Brain microvascular endothelial cell (primary cell): ENCODE measurements around the gene ENOX1.

Source experiments
- DNase-seq: peaks from one replicate; pipeline ENCODE4 v3.0.0-alpha.2; 2020
- H3K27ac ChIP-seq: fragments of 250-450 bp; sonication (Bioruptor Pico); 2 replicates; pipeline ENCODE4 v1.5.1; 2020; ENCODE audit warnings: mild to moderate bottlenecking, moderate library complexity
- H3K27me3 ChIP-seq: fragments of 250-450 bp; sonication (Bioruptor Pico); replicated peaks from 2 replicates; pipeline ENCODE4 v1.5.1; 2020; ENCODE audit warnings: mild to moderate bottlenecking
- H3K36me3 ChIP-seq: fragments of 250-450 bp; sonication (Bioruptor Pico); replicated peaks from 2 replicates; pipeline ENCODE4 v1.5.1; 2020; ENCODE audit warnings: mild to moderate bottlenecking
- H3K4me3 ChIP-seq: 2 replicates; pipeline ENCODE4 v1.5.1; 2011; ENCODE audit warnings: low read depth, mild to moderate bottlenecking, control low read depth, low read length, moderate library complexity
- in situ Hi-C: cut with HindIII; loops from 2 replicates; pipeline ENCODE4 v1.10.0; 2017; ENCODE audit warnings: low sequenced_read_pairs, low pct_ligation_motif_present
- TF ChIP-seq, protein P1 (sequence below): IDR thresholded peaks from 2 replicates; pipeline ENCODE4 v1.5.1; 2011; ENCODE audit warnings: low read depth, mild to moderate bottlenecking, moderate library complexity, low read length, control low read depth, inconsistent platforms; ENCODE audit errors: missing control alignments

The ENOX1 gene

GRCh38 chr13:43475140-43475539 is 311.6 kb downstream of the ENOX1 start:
- no peaks in the 10 kb centered on the region for H3K36me3 ChIP-seq
- in situ Hi-C loops: no loop called here
- H3K27me3 ChIP-seq: no peaks in the 10 kb centered on the region
- H3K27ac ChIP-seq: no peak overlapping the region
- no peak for DNase-seq
- H3K4me3 ChIP-seq: no peak overlapping the region
- TF ChIP-seq, protein P1, sequence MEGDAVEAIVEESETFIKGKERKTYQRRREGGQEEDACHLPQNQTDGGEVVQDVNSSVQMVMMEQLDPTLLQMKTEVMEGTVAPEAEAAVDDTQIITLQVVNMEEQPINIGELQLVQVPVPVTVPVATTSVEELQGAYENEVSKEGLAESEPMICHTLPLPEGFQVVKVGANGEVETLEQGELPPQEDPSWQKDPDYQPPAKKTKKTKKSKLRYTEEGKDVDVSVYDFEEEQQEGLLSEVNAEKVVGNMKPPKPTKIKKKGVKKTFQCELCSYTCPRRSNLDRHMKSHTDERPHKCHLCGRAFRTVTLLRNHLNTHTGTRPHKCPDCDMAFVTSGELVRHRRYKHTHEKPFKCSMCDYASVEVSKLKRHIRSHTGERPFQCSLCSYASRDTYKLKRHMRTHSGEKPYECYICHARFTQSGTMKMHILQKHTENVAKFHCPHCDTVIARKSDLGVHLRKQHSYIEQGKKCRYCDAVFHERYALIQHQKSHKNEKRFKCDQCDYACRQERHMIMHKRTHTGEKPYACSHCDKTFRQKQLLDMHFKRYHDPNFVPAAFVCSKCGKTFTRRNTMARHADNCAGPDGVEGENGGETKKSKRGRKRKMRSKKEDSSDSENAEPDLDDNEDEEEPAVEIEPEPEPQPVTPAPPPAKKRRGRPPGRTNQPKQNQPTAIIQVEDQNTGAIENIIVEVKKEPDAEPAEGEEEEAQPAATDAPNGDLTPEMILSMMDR: no peak

DNA sequence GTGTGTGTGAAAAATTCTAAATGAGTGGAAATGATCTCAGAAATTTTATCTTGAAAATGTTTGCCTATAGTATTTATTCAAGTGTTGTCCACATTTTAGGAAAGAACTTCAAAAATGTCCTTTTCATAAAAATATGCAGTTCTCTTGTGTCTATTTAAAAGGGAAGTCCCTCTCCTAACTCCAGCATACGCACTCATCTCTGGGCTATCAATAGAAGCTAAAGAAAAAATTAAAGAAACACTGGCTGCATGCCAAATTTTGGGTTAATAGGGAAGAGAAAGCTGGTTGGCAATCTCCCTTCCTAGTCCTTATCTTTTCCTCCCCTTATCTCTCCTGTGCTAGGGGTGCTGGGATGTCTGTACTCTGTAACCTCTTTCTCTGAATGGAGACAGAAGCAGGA is 313.3 kb downstream of the ENOX1 start:
- in situ Hi-C loops: no loop called here
- Histone ChIP-seq H3K27ac (no peak overlapping the region), H3K4me3 (no peak overlapping the region), H3K27me3 (no peaks in the 10 kb centered on the region), H3K36me3 (no peaks in the 10 kb centered on the region)
- TF ChIP-seq, protein P1: no peak
- DNase-seq: no peak

DNA sequence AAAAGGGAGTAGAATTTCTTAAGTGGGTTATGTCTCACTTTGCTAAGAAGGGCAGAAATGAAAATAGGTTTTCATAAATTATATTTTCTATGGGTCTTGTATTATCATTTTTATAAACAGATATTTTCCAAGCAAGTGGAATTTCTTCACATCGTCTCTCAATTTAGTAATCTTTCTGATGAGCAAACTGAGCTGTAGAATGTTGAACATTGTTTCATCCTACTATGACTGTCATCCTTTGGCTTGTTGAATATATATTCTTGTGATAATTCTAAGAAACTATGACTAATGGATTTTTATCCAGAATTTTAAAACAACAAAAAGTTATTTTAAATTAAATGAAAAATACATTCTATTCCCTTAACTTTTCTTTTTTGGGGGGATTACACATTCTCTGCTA is 313.8 kb downstream of the ENOX1 start:
- no peaks in the 10 kb centered on the region for H3K27me3 ChIP-seq
- H3K27ac ChIP-seq: no peak overlapping the region
- TF ChIP-seq, protein P1: no peak
- no peak for DNase-seq
- no peaks in the 10 kb centered on the region for H3K36me3 ChIP-seq
- H3K4me3 ChIP-seq: no peak overlapping the region
- in situ Hi-C loops: no loop called here

DNA sequence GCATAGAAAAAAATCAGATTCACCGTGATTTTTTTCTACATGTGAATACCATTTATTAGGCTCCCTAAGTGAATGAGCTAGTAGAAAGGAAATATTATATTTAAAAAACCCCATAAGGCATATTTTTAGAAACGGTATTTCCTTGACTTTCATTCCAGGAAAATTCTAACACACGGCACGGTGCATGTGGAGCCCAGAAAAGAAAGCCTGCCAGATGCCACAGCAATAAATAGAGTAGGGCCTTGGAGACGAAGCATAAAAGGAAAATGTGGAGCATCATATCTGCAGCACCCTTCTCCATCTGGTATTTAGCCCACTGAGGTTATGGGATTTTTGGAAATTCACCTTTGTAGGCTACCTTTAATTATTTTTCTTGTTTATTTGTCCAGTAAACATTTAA is 314.4 kb downstream of the ENOX1 start:
- TF ChIP-seq, protein P1: no peak
- DNase-seq: no peak
- in situ Hi-C loops: no loop called here
- H3K27me3 ChIP-seq: no peaks in the 10 kb centered on the region
- no peaks in the 10 kb centered on the region for H3K36me3 ChIP-seq
- no peak overlapping the region for H3K4me3 ChIP-seq
- H3K27ac ChIP-seq: no peak overlapping the region

- Histone ChIP-seq H3K27ac (no peak overlapping the region), H3K4me3 (no peak overlapping the region), H3K27me3 (no peaks in the 10 kb centered on the region), H3K36me3 (no peaks in the 10 kb centered on the region)
- in situ Hi-C loops: no loop called here
- no peak for DNase-seq
- TF ChIP-seq, protein P1: no peak
These were observed 316.2 kb downstream of the ENOX1 start for GRCh38 chr13:43470610-43471009.

DNA sequence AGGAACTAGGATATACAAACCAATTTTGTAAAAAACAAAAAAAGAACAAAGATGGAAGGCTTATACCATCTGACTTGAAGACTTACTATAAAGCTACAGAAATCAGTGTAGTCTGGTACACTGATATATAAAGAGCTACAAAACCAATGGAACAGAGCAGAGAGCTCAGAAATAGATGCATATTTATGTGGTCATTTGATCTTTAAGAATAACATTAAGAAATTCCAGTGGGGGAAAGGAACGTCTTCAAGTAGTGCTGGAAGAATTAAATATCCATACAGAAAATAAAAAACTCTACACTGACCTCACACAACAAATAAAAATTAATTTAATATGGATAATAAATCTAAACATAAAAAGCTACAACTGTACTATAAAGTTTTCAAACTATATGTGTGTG is 317.0 kb downstream of the ENOX1 start:
- Histone ChIP-seq H3K27me3 (no peaks in the 10 kb centered on the region), H3K27ac (no peak overlapping the region), H3K4me3 (no peak overlapping the region), H3K36me3 (no peaks in the 10 kb centered on the region)
- TF ChIP-seq, protein P1: no peak
- DNase-seq: no peak
- in situ Hi-C loops: no loop called here
